ENCODE data around the gene SGCD.

The SGCD gene

DNA sequence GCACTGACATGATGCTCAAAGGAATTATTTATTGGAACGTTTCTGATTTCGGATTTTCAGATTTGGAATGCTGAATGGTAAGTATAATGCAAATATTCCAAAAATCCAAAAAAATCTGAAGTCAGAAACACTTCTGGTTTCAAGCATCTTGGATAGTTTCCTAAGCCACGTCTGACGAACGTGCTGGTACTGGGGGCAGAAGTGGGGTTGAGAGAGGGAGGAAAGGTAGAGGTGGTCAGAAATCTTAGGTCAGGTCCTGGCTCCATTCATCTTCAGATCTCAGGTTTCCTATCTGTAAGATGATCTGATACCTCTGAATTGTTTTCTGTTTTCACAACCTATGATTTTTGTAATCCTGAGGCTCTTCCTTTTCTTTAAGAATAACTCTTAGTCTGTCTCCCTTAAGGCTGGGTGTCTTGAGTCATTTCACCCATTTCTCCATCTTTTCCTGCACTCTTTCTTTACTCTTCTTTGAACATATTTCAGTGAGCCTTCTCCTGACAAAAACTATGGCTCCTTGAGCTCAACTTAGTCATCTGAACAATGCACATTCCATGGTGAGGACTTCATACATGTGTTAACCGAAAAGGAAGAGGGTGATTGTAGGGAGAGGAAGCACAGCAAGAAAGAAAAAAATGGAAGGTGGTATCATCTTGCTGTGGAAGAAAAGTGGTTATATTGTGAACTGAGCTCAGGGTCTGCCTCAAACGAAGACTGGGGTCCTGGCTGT lies 3.3 kb downstream of the SGCD start:
- Histone ChIP-seq H3K27me3 (ENCODE audit: control insufficient read depth, insufficient read depth, low read length) (no peaks in the 10 kb centered on the region; the same call in 1 of the 2 replicates), H3K4me1 (ENCODE audit: control insufficient read depth, insufficient read depth, low read length) (no peaks in the 10 kb centered on the region), H3K27ac (ENCODE audit: low read length) (no peak overlapping the region), H3K4me3 (ENCODE audit: low read length) (no peak overlapping the region), H3K9me3 (ENCODE audit: control insufficient read depth, insufficient read depth, low read length) (no peaks in the 10 kb centered on the region), H3K36me3 (ENCODE audit: control insufficient read depth, insufficient read depth, low read length) (no peaks in the 10 kb centered on the region)
- DNase-seq (ENCODE audit: low read depth, low spot score), result no peak
- WGBS (ENCODE audit: insufficient coverage, insufficient read length), result no CpG with 5 or more reads among the region's 7 CpGs

DNA sequence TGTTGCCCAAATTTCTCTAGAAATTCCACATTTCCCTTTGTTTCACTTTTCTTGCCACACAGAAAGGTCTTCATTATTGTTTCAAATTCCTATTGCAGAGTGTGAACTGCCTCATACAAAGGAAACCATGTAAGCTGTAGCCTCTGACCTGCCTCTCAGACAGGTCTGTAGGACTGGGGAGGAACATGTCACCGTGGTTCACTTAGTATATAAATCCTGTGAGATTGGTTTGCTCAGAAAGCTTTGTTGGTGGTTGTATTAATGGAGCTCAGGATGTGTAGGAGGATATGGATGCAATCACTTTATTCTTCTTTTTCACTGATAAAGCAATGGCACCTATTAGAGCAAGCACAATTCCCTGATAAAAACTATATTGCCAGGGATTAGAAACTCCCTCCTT lies 4.2 kb downstream of the SGCD start:
- Histone ChIP-seq H3K36me3 (ENCODE audit: control insufficient read depth, insufficient read depth, low read length) (no peaks in the 10 kb centered on the region), H3K4me1 (ENCODE audit: control insufficient read depth, insufficient read depth, low read length) (no peaks in the 10 kb centered on the region), H3K9me3 (ENCODE audit: control insufficient read depth, insufficient read depth, low read length) (no peaks in the 10 kb centered on the region), H3K4me3 (ENCODE audit: low read length) (no peak overlapping the region), H3K27ac (ENCODE audit: low read length) (no peak overlapping the region), H3K27me3 (ENCODE audit: control insufficient read depth, insufficient read depth, low read length) (no peaks in the 10 kb centered on the region; the same call in 1 of the 2 replicates)
- DNase-seq (ENCODE audit: low read depth, low spot score), result no peak
- no CpG with 5 or more reads among the region's 1 CpG for WGBS (ENCODE audit: insufficient coverage, insufficient read length)

DNA sequence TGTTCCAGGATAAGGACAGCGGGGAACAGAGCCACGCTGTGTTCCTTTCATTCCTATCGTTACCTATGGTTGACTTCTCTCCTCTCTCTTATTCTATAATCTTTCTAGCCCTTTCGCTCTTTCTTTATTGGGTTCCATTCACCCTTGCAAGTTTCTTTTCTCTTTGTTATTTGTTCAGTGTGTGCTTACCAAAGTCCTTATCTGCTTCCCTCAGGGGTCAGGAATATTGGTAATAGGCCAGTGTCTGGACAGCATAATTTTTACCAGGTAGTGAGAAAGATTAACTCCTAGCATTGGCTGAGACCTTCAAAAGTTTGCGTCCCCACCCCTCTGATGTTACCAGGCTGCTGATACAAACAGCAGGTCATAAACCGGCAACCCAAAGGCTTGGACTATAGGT lies 4.9 kb downstream of the SGCD start:
- H3K27me3 ChIP-seq (ENCODE audit: control insufficient read depth, insufficient read depth, low read length), result no peaks in the 10 kb centered on the region; the same call in 1 of the 2 replicates
- no peak for DNase-seq (ENCODE audit: low read depth, low spot score)
- H3K36me3 ChIP-seq (ENCODE audit: control insufficient read depth, insufficient read depth, low read length), result no peaks in the 10 kb centered on the region
- H3K4me3 ChIP-seq (ENCODE audit: low read length), result no peak overlapping the region
- WGBS (ENCODE audit: insufficient coverage, insufficient read length), result no CpG with 5 or more reads among the region's 6 CpGs
- H3K4me1 ChIP-seq (ENCODE audit: control insufficient read depth, insufficient read depth, low read length), result no peaks in the 10 kb centered on the region
- no peaks in the 10 kb centered on the region for H3K9me3 ChIP-seq (ENCODE audit: control insufficient read depth, insufficient read depth, low read length)
- no peak overlapping the region for H3K27ac ChIP-seq (ENCODE audit: low read length)

DNA sequence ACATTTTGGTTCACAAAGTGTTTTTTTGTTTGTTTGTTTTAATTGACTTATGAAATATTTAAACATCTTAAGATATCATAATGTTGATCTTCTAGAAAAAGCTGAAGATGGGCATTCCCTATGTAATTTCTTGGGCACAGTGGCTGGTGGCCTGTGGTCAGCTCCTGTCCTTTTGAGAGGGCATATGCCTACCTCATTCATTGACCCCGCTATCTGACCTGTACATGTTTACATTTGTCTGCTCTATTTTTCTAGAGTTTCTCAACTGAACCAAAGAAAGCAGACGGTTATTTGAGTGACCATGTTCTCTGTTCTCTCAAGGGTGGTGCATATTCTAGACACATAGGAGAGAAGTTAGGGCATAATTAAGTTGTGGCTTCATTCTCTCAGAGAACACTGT lies 5.3 kb downstream of the SGCD start:
- no peak for DNase-seq (ENCODE audit: low read depth, low spot score)
- WGBS (ENCODE audit: insufficient coverage, insufficient read length), result no CpG with 5 or more reads among the region's 2 CpGs
- H3K36me3 ChIP-seq (ENCODE audit: control insufficient read depth, insufficient read depth, low read length), result no peaks in the 10 kb centered on the region
- no peak overlapping the region for H3K27ac ChIP-seq (ENCODE audit: low read length)
- H3K9me3 ChIP-seq (ENCODE audit: control insufficient read depth, insufficient read depth, low read length), result no peaks in the 10 kb centered on the region
- H3K4me3 ChIP-seq (ENCODE audit: low read length), result no peak overlapping the region
- H3K27me3 ChIP-seq (ENCODE audit: control insufficient read depth, insufficient read depth, low read length), result no peaks in the 10 kb centered on the region; the same call in 1 of the 2 replicates
- no peaks in the 10 kb centered on the region for H3K4me1 ChIP-seq (ENCODE audit: control insufficient read depth, insufficient read depth, low read length)

DNA sequence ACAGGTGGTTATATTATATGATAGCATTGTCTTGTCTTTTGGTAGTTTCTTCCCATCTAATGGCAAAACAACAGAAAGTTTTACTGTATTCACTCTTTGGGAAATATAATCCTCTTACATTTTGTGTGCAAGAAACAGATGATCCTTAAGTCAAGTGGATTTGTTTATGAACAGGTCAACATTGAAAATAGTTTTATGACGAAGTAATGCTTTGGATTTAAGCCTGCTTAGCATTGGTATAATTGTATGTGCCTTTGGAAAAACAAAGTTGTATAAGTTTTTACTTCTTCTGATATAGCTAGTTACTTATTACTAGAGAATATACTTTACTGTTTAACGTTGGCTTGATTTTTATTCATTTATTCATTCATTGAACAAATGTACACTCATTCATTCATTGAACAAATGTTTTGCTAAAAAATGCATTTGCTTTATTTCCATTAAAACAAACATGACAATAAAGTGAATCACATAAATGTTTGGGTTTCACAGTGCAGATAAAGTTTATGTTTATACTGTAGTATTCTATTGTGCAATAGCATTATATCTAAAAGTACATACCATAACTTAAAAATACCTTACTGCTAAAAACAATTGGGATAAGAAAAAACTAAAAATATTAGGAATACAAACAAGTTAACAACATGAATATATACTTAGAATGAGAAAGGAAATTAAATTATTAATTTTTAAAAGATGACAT lies 12.3 kb downstream of the SGCD start:
- H3K4me1 ChIP-seq (ENCODE audit: control insufficient read depth, insufficient read depth, low read length), result no peaks in the 10 kb centered on the region
- no peaks in the 10 kb centered on the region for H3K27me3 ChIP-seq (ENCODE audit: control insufficient read depth, insufficient read depth, low read length)
- no CpG with 5 or more reads among the region's 2 CpGs for WGBS (ENCODE audit: insufficient coverage, insufficient read length)
- no peak for DNase-seq (ENCODE audit: low read depth, low spot score)
- no peaks in the 10 kb centered on the region for H3K9me3 ChIP-seq (ENCODE audit: control insufficient read depth, insufficient read depth, low read length)
- H3K27ac ChIP-seq (ENCODE audit: low read length), result no peak overlapping the region
- no peak overlapping the region for H3K4me3 ChIP-seq (ENCODE audit: low read length)
- no peaks in the 10 kb centered on the region for H3K36me3 ChIP-seq (ENCODE audit: control insufficient read depth, insufficient read depth, low read length)

DNA sequence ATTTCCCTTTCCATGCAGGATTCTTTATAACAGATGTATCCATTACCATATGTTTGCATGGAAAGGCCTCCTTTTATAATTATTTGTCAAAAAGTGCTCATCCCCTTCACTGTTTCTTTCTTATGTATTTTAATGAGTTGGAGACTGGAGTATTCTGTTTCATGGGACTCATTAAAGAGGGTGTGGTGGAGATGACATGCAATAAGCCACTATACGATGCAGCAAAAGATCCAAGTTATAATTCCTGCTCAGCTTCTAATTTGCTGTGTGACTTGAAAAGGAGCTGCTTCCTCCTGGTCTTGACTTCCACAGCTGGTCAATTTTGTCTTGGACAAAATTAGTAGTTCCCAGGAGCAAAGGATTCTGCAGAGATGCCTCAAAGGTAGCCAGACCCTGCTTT lies 13.9 kb downstream of the SGCD start:
- no CpG with 5 or more reads among the region's 1 CpG for WGBS (ENCODE audit: insufficient coverage, insufficient read length)
- no peaks in the 10 kb centered on the region for H3K27me3 ChIP-seq (ENCODE audit: control insufficient read depth, insufficient read depth, low read length)

DNA sequence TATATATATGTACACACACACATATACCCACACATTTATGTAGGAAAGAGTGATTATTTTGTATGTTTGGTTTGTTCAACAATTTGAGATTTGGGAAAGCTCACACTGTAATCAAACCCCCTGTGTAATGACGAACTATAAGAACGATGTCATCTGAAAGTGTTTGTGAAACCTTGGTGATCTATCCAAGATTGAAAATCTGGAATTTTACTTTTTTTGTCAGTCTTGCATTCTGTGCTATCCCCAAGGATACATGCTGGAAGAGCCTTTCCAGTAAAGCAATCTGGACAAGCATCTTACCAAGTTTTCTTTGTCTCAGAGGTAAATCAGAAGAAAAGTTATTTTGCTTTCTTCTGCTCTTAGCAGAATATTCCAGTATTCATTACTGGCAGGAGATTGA lies 23.3 kb downstream of the SGCD start:
- H3K27ac ChIP-seq (ENCODE audit: low read length), result no peak overlapping the region
- no peaks in the 10 kb centered on the region for H3K4me1 ChIP-seq (ENCODE audit: control insufficient read depth, insufficient read depth, low read length)
- H3K9me3 ChIP-seq (ENCODE audit: control insufficient read depth, insufficient read depth, low read length), result no peaks in the 10 kb centered on the region
- no peak for DNase-seq (ENCODE audit: low read depth, low spot score)
- H3K27me3 ChIP-seq (ENCODE audit: control insufficient read depth, insufficient read depth, low read length), result no peaks in the 10 kb centered on the region
- WGBS (ENCODE audit: insufficient coverage, insufficient read length), result no CpG with 5 or more reads among the region's 2 CpGs
- H3K4me3 ChIP-seq (ENCODE audit: low read length), result no peak overlapping the region
- no peaks in the 10 kb centered on the region for H3K36me3 ChIP-seq (ENCODE audit: control insufficient read depth, insufficient read depth, low read length)

More for the DNA sequence above, 13.9 kb downstream of the SGCD start:
- Histone ChIP-seq H3K4me1 (ENCODE audit: control insufficient read depth, insufficient read depth, low read length) (no peaks in the 10 kb centered on the region), H3K4me3 (ENCODE audit: low read length) (no peak overlapping the region), H3K36me3 (ENCODE audit: control insufficient read depth, insufficient read depth, low read length) (no peaks in the 10 kb centered on the region), H3K27ac (ENCODE audit: low read length) (no peak overlapping the region), H3K9me3 (ENCODE audit: control insufficient read depth, insufficient read depth, low read length) (no peaks in the 10 kb centered on the region)
- DNase-seq (ENCODE audit: low read depth, low spot score), result no peak

DNA sequence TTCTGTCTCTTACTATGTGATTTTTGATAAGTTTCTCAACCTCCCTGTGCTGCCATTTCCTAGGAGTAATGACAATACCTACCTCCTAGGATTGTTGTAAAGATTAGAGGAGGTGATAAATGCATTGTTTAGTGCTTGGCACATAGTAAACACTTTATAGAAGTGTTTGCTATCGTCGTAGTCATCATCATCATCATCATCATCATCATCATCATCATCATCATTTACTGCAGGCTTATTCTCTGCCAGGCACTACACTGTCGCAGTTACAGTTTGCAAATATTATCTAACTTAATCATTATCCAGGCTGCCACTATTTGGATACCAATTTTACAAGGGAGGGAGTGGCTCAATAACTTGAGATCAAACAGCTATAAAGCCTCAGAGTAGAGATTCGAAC lies 24.5 kb downstream of the SGCD start:
- no peaks in the 10 kb centered on the region for H3K27me3 ChIP-seq (ENCODE audit: control insufficient read depth, insufficient read depth, low read length)
- H3K36me3 ChIP-seq (ENCODE audit: control insufficient read depth, insufficient read depth, low read length), result no peaks in the 10 kb centered on the region
- no peaks in the 10 kb centered on the region for H3K4me1 ChIP-seq (ENCODE audit: control insufficient read depth, insufficient read depth, low read length)
- DNase-seq (ENCODE audit: low read depth, low spot score), result no peak
- H3K9me3 ChIP-seq (ENCODE audit: control insufficient read depth, insufficient read depth, low read length), result no peaks in the 10 kb centered on the region
- no peak overlapping the region for H3K4me3 ChIP-seq (ENCODE audit: low read length)
- no CpG with 5 or more reads among the region's 4 CpGs for WGBS (ENCODE audit: insufficient coverage, insufficient read length)
- H3K27ac ChIP-seq (ENCODE audit: low read length), result no peak overlapping the region

DNA sequence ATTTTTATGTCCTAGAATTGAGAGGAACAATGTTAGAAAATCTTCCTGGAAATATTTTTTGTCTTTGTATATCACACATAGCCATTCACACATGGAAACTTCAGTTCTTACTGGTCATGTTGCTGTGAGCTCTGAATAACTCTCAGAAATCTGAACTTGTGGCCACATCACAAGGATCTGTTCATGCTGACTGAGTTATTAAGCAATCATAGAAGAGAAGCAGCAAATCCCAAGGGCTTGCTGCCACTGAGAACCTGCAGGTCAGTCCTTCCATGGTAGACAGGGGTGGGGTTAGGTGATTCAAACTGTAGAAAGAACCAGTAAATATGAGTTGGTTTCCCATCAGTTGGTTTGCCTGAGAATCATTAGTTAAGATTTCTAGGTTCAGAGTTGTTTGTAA lies 27.6 kb downstream of the SGCD start:
- H3K4me1 ChIP-seq (ENCODE audit: control insufficient read depth, insufficient read depth, low read length), result no peaks in the 10 kb centered on the region
- H3K4me3 ChIP-seq (ENCODE audit: low read length), result no peak overlapping the region
- DNase-seq (ENCODE audit: low read depth, low spot score), result no peak
- no peaks in the 10 kb centered on the region for H3K27me3 ChIP-seq (ENCODE audit: control insufficient read depth, insufficient read depth, low read length)
- no peak overlapping the region for H3K27ac ChIP-seq (ENCODE audit: low read length)
- no peaks in the 10 kb centered on the region for H3K36me3 ChIP-seq (ENCODE audit: control insufficient read depth, insufficient read depth, low read length)
- no peaks in the 10 kb centered on the region for H3K9me3 ChIP-seq (ENCODE audit: control insufficient read depth, insufficient read depth, low read length)

DNA sequence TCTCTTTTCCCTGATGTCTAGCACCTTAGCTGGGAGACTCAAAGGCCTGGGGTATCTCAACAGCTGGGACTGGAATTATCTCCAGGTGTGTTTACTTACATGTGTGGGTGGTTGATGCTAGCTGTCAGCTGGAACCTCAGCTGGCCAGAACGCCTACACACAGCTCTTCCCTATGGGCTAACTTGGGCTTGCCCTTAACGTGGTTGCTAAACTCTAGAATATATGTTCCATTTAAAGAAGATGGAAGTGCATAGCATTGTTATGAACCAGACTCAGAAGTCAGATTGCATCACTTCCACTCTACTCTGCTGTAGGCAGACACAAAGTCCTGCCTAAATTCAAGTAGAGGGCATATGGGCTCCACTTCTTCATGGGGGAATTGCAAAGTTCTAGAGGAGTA lies 29.3 kb downstream of the SGCD start:
- Histone ChIP-seq H3K9me3 (ENCODE audit: control insufficient read depth, insufficient read depth, low read length) (no peaks in the 10 kb centered on the region), H3K36me3 (ENCODE audit: control insufficient read depth, insufficient read depth, low read length) (no peaks in the 10 kb centered on the region), H3K4me3 (ENCODE audit: low read length) (no peak overlapping the region), H3K27me3 (ENCODE audit: control insufficient read depth, insufficient read depth, low read length) (no peaks in the 10 kb centered on the region), H3K27ac (ENCODE audit: low read length) (no peak overlapping the region), H3K4me1 (ENCODE audit: control insufficient read depth, insufficient read depth, low read length) (no peaks in the 10 kb centered on the region)
- WGBS (ENCODE audit: insufficient coverage, insufficient read length), result no CpG with 5 or more reads among the region's 2 CpGs
- DNase-seq (ENCODE audit: low read depth, low spot score), result no peak

DNA sequence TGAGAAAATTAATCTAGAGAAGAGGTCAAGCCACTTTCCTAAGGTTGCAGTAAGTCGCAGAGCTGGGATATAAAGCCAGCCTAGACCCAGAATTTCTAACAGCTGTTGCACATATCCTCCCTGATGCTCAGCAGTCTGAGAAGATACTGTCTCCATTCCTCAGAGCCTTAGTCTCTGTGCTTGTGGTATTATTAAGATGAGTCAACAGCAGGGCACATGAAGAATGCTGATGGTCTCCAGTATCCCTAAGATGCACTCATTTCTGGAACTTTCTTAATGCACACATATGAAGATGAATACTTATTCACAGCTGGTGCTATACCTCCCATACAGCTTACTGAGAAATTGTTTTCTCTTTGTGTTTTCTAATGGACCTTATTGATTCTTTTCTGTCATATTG lies 32.5 kb downstream of the SGCD start:
- Histone ChIP-seq H3K27me3 (ENCODE audit: control insufficient read depth, insufficient read depth, low read length) (no peaks in the 10 kb centered on the region), H3K4me1 (ENCODE audit: control insufficient read depth, insufficient read depth, low read length) (no peaks in the 10 kb centered on the region), H3K27ac (ENCODE audit: low read length) (no peak overlapping the region), H3K9me3 (ENCODE audit: control insufficient read depth, insufficient read depth, low read length) (no peaks in the 10 kb centered on the region), H3K36me3 (ENCODE audit: control insufficient read depth, insufficient read depth, low read length) (no peaks in the 10 kb centered on the region), H3K4me3 (ENCODE audit: low read length) (no peak overlapping the region)
- DNase-seq (ENCODE audit: low read depth, low spot score), result no peak
- WGBS (ENCODE audit: insufficient coverage, insufficient read length), result no CpG with 5 or more reads among the region's 1 CpG

Data from iPS DF 6.9 (cell line).